Panc1 (cell line): ENCODE data around the gene DLL1. TPM values are rescaled to one million over a fixed set of nuclear protein-coding genes. Genes with fewer than 3 reads are reported as not detected.

Source experiments
- ATAC-seq: fragments of 200-7000 bp; cut with Tn5 transposase; 2 replicates; pipeline ENCODE4 v1.9.1; 2020; ENCODE audit warnings: mild to moderate bottlenecking, moderate library complexity
- BruUV-seq: library from RNA; stranded (reverse); fragments of 400-500 nt; replicated peaks from 2 replicates; lab custom pipeline; 2021; lab: Mats Ljungman, UMichigan
- CTCF ChIA-PET: fragments of 300-600 bp; sonication (Branson Sonifier 250); formaldehyde crosslinking; loops from one replicate; lab custom pipeline; 2022; ENCODE audit warnings: antibody characterized with exemption; lab: Charles Lee
- POLR2A ChIA-PET: fragments of 300-600 bp; sonication (Branson Sonifier 250); formaldehyde crosslinking; loops from one replicate; lab custom pipeline; 2022; ENCODE audit warnings: antibody characterized with exemption; lab: Charles Lee
- DNase-seq: peaks from one replicate; pipeline ENCODE4 v3.0.0-alpha.2; 2010; ENCODE audit warnings: low read depth, low spot score
- H3K27ac ChIP-seq: 2 replicates; pipeline ENCODE4 v1.5.1; 2011; ENCODE audit warnings: mild to moderate bottlenecking, low read length, inconsistent platforms
- H3K27me3 ChIP-seq: fragments of 200-500 bp; sonication (Bioruptor generic); 2 replicates; pipeline ENCODE4 v1.6.0; 2014; ENCODE audit warnings: low read length, inconsistent platforms; ENCODE audit not compliant: control insufficient read depth, insufficient read depth
- H3K36me3 ChIP-seq: fragments of 200-500 bp; sonication (Bioruptor generic); 2 replicates; pipeline ENCODE4 v1.5.1; 2014; ENCODE audit warnings: inconsistent platforms, mild to moderate bottlenecking, low read length, moderate library complexity; ENCODE audit not compliant: control insufficient read depth, insufficient read depth
- H3K4me1 ChIP-seq: 2 replicates; pipeline ENCODE4 v1.5.1; 2011; ENCODE audit warnings: inconsistent platforms, mild to moderate bottlenecking, low read length, moderate library complexity; ENCODE audit not compliant: control insufficient read depth, insufficient read depth
- H3K4me3 ChIP-seq, 2 experiments: 2 replicates each; pipeline ENCODE4 v1.5.1; 2011 to 2012; ENCODE audit warnings: low read depth in 2 of 2, low read length in 2 of 2, mild to moderate bottlenecking in 2 of 2, inconsistent platforms in 1 of 2, moderate library complexity in 1 of 2
- H3K9me3 ChIP-seq: fragments of 200-500 bp; sonication (Bioruptor generic); 2 replicates; pipeline ENCODE4 v1.5.1; 2014; ENCODE audit warnings: low read depth, mild to moderate bottlenecking, inconsistent platforms, low read length, moderate library complexity; ENCODE audit not compliant: control insufficient read depth, insufficient read depth
- POLR2AphosphoS5 ChIP-seq: IDR thresholded peaks from 2 replicates; pipeline ENCODE4 v1.6.1; 2012; ENCODE audit warnings: mild to moderate bottlenecking, low read depth, low read length, moderate library complexity
- SIN3A ChIP-seq: IDR thresholded peaks from 2 replicates; pipeline ENCODE4 v1.6.1; 2012; ENCODE audit warnings: low read depth, mild to moderate bottlenecking, low read length, moderate library complexity, borderline replicate concordance; ENCODE audit not compliant: insufficient read depth
- TCF7L2 ChIP-seq: IDR thresholded peaks from 2 replicates; pipeline ENCODE4 v1.6.1; 2011; ENCODE audit warnings: mild to moderate bottlenecking, low read depth, low read length, inconsistent platforms
- in situ Hi-C: cut with HindIII; loops from 2 replicates; pipeline ENCODE4 v1.10.0; 2016; ENCODE audit warnings: low sequenced_read_pairs, low pct_unique_long_range_greater_than_20kb
- intact Hi-C: fragments of 100-400 bp; cut with micrococcal nuclease; formaldehyde crosslinking; loops from one replicate; pipeline ENCODE4 v1.10.0; 2022; ENCODE audit not compliant: unreplicated experiment
- total RNA-seq: library from RNA; stranded (reverse); gene quantifications from one replicate; pipeline ENCODE4 v1.2.1, GENCODE V29; 2021; ENCODE audit not compliant: unreplicated experiment
- TF ChIP-seq, protein P1 (sequence below): fragments of 450-650 bp; IDR thresholded peaks from 2 replicates; pipeline ENCODE4 v1.5.1; 2017; ENCODE audit warnings: mild to moderate bottlenecking
- TF ChIP-seq, protein P2 (sequence below), 2 experiments: IDR thresholded peaks; 2 replicates each; pipeline ENCODE4 v1.6.1; 2011 to 2012; ENCODE audit warnings: low read depth in 2 of 2, control low read depth in 1 of 2, low read length in 1 of 2, mild to moderate bottlenecking in 1 of 2, moderate library complexity in 1 of 2; ENCODE audit not compliant: insufficient read depth in 1 of 2

DLL1 gene
- total RNA-seq, 1 experiment from 2014 or later, result 2.4 TPM

DNA sequence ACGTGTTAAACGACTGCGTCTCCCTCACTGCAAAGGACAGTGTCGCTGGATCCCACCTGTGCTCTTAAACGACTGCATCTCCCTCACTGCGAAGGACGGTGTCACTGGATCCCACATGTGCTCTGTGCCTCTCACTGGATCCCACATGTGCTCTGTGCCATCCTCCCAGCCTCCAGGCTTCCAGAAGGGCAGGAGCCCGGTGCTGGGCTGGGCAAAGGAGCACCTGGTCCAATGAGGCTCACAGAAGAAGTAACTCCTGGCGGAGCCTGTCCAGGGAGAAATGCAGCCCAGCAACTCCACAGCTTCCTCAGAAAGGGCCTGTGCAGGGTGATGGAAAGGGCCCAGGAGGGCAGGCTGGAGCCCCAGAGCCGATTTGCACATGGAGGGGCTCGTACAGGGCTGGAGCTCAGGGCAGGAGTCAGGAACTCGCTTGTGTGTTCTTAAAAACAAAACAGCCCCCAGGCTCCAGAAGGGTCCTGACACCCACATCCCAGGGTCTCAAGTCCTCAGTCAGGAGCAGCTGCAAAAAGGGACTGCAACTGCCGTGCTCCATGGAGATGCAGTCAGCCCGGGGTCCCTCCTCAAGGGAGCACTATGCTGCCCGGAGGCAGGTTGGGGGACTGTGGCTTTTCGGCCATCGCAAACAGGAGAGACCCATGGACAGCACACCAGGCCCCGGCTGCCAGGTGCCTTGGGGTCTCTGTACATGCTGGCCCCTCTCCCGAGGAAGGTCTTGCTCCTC is 52.7 kb downstream of the DLL1 start:
- Histone ChIP-seq H3K9me3 (no peaks in the 10 kb centered on the region), H3K27ac (no peak overlapping the region), H3K4me3 (no peak overlapping the region), H3K4me1 (no peaks in the 10 kb centered on the region), H3K27me3 (no peaks in the 10 kb centered on the region), H3K36me3 (no peaks in the 10 kb centered on the region)
- ATAC-seq, result no peak
- DNase-seq, result no peak
- BruUV-seq, result no TSS peak
- TF ChIP-seq, protein P1, sequence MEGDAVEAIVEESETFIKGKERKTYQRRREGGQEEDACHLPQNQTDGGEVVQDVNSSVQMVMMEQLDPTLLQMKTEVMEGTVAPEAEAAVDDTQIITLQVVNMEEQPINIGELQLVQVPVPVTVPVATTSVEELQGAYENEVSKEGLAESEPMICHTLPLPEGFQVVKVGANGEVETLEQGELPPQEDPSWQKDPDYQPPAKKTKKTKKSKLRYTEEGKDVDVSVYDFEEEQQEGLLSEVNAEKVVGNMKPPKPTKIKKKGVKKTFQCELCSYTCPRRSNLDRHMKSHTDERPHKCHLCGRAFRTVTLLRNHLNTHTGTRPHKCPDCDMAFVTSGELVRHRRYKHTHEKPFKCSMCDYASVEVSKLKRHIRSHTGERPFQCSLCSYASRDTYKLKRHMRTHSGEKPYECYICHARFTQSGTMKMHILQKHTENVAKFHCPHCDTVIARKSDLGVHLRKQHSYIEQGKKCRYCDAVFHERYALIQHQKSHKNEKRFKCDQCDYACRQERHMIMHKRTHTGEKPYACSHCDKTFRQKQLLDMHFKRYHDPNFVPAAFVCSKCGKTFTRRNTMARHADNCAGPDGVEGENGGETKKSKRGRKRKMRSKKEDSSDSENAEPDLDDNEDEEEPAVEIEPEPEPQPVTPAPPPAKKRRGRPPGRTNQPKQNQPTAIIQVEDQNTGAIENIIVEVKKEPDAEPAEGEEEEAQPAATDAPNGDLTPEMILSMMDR, result no peak
- TF ChIP-seq SIN3A (no peak), TCF7L2 (no peak), POLR2AphosphoS5 (no peak)
- TF ChIP-seq, protein P2, sequence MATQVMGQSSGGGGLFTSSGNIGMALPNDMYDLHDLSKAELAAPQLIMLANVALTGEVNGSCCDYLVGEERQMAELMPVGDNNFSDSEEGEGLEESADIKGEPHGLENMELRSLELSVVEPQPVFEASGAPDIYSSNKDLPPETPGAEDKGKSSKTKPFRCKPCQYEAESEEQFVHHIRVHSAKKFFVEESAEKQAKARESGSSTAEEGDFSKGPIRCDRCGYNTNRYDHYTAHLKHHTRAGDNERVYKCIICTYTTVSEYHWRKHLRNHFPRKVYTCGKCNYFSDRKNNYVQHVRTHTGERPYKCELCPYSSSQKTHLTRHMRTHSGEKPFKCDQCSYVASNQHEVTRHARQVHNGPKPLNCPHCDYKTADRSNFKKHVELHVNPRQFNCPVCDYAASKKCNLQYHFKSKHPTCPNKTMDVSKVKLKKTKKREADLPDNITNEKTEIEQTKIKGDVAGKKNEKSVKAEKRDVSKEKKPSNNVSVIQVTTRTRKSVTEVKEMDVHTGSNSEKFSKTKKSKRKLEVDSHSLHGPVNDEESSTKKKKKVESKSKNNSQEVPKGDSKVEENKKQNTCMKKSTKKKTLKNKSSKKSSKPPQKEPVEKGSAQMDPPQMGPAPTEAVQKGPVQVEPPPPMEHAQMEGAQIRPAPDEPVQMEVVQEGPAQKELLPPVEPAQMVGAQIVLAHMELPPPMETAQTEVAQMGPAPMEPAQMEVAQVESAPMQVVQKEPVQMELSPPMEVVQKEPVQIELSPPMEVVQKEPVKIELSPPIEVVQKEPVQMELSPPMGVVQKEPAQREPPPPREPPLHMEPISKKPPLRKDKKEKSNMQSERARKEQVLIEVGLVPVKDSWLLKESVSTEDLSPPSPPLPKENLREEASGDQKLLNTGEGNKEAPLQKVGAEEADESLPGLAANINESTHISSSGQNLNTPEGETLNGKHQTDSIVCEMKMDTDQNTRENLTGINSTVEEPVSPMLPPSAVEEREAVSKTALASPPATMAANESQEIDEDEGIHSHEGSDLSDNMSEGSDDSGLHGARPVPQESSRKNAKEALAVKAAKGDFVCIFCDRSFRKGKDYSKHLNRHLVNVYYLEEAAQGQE (IDR thresholded peaks at IDR 0.05; ENCODE audit: insufficient read depth in 1 of 2, low read depth in 2 of 2, low read length in 1 of 2), result no peak
- in situ Hi-C loops, result no loop called here
- POLR2A ChIA-PET, result no interaction called here
- CTCF ChIA-PET, result no interaction called here
- intact Hi-C loops, result no loop called here

DNA sequence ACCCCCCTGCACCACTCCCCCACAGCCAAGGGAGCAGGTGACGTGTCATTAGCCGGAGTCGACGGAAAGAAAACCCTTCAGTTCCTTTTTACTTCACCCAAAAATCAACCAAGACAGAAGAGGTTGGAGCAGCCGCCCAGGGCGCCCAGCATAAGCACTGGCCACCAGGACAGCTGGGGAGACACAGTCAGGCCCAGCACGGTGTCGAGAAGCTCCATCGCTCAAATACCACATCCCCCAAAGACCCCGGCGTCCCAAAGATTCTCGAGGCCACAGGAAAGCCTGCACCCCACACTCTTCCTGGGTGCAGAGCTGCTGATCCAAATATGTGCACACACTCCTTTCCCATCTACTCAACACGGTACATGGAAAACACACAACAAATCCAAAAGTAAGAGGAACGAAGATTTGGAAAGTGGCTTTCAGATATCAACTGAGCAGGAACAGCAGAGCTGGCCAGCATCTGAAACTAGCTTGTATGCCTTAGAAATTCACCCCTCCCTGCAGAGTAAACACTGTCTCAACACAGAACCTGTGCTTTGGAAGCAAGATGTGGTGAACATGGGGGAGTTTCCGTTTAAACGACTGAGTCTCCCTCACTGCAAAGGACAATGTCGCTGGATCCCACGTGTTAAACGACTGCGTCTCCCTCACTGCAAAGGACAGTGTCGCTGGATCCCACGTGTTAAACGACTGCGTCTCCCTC is 54.6 kb downstream of the DLL1 start:
- no TSS peak for BruUV-seq
- ATAC-seq, result no peak

More for the DNA sequence above, 54.6 kb downstream of the DLL1 start:
- Histone ChIP-seq H3K27ac (no peak overlapping the region), H3K36me3 (no peaks in the 10 kb centered on the region), H3K4me3 (no peak overlapping the region), H3K4me1 (no peaks in the 10 kb centered on the region), H3K27me3 (no peaks in the 10 kb centered on the region), H3K9me3 (no peaks in the 10 kb centered on the region)
- DNase-seq, result no peak
- TF ChIP-seq POLR2AphosphoS5 (no peak), SIN3A (no peak), TCF7L2 (no peak)
- TF ChIP-seq, protein P1, result no peak
- TF ChIP-seq, protein P2 (IDR thresholded peaks at IDR 0.05; ENCODE audit: insufficient read depth in 1 of 2, low read depth in 2 of 2, low read length in 1 of 2), result no peak
- ChIA-PET CTCF (no interaction called here), POLR2A (no interaction called here)
- in situ Hi-C loops (no loop called here), intact Hi-C loops (no loop called here)
